GM18519 (cell line): ENCODE results near the gene BTN1A1.

Source experiments
- ATAC-seq: cut with Tn5 transposase; IDR thresholded peaks from one replicate; pipeline ENCODE4 v1.9.1; 2021; ENCODE audit warnings: mild to moderate bottlenecking, moderate library complexity; ENCODE audit not compliant: unreplicated experiment, low FRiP score

BTN1A1 gene

DNA sequence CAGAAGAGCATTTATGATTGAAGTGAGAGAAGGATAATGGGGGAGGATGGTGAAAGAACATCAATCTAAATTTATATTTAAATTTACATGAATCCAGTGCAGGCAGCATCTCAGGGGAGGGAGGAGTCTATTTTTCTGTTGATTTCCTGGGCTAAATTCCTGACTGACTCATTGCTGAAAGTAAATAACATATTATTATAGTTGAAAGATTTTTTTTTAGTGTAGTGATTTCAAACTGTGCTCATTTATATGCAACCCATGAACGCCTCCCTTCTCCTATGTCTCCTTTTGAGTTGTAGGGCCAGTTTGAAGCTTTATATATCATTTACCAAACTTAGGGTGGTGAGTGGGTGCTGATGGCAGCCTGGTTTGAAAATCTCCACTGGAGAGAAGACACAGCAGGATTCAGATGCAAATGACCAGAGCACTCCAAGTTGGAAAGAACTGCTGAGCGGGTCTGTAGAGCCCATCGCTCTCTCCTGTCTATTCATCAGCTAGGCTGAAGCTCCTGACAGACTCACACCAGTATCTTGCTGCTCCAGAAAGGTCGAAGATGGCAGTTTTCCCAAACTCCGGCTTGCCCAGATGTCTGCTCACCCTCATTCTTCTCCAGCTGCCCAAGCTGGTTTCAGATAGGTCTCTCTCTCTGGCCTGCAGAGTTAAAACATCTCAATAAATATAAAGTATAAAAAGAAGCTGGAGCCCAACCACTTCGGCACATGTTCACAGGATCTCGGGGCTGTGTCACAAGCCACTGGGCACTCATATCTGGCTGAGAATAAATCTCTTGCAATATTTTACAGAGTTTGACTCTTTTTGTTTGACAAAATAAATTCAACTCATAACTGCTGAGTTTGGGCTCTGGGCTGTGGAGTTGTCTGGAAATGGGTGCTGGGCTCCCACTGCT, 24.0 kb upstream of the BTN1A1 start:
- ATAC-seq = no peak

DNA sequence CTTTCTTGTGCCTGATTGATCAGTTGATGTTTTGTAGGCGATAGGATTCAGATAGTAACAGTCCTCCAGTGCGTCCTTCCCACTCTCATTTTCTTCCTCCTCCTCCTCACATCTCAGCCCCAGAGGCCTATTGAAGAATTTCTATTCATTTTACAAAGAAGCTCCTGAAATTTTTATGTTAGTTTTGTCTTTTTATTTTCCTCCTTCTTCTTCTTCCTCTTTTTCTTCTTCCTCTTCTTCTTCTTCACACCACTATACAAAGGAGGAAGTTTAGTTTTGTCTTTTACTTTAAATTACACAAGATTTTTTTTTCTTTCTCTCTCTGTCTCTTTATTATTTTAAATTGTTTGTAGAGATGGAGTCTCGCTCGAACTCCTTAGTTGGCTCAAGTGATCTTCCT, 23.2 kb upstream of the BTN1A1 start:
- ATAC-seq = no peak

DNA sequence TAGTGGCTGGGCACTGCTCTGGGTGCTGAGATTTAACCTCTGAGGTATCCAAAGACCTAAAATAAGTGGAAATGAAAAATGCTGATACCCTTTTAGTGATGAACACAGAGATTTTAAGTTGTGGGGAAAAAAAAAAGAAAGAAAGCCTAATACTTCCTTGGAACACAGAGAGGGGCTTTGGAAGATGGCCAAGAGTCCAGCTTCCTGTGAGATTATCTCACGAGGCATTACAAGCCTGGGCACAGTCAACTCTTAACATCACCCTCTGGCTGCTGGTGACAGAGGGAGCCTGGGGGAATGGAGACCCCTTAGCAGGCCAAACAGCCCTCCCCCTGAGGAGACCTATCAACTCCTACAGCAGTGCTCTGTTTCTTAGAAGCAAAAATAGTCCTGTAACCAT, 22.7 kb upstream of the BTN1A1 start:
- ATAC-seq = no peak

DNA sequence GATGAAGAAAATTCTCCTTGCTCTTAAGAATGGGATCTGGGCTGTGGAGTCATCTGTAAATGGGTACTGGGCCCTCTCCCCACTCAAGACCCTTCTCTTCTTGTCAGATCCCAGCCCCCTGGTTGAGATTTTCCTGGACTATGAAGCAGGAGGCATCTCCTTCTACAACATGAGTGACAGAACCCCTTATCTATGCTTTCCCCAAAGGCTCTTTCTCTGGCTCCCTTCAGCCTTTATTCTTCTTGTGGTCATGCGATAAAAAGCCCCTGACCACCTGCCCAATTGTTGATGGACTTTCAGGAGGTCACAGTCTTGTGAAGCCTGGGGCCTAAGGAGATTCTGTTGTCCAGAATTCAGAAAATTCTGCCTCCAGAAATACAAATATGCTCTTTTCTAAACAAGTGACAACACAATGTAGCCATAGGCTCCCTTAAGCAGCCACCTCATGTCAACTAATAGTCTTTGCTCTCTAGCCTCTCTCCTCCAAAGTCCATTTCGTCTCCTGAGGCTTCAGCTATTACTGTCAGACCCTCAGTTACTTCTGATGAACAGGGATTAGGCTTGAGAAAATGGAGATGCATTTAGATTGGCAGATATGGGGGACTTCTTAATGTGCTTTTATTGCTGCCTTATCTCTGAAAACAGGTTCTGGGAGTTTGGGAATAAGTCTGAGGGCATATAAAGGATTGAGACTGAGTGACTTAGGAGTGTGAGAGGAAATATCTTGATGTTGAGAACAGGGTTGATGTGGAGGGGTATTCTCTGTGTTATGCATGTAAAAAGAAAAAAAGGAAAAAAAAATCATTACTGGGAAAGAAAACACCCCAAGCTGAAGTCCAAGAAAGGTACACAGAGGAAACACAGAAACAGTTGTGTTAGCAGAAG, 21.8 kb upstream of the BTN1A1 start:
- no peak for ATAC-seq

DNA sequence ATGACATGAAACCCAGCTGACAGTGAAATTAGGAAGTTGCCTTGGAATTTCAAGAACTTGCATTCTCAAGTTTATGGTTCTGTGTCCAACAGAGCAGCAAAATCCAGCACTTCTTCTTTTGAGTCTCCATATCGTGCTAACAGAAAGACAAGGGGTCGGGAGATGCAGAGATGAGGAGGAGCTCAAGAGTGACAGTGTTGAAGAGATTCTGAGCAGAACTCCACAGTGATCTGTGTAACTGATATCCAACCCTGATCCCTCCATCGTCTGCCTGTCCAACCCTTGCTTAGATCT, 21.2 kb upstream of the BTN1A1 start:
- ATAC-seq = no peak

DNA sequence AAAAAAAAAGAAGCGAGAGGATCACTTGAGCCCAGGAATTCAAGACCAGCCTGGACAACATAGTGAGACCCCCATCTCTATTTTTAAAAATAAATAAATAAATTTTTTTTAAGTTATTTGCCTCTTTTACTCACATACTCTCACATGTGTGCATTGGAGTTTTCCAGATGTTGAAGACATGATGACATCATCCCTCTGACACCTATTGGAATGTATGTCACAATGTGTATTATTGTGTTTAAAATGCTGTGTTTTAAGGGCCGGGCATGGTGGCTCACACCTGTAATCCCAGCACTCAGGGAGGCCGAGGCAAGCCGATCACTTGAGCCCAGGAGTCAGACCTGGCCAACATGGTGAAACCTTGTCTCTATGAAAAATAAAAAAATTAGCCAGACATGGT, 17.8 kb upstream of the BTN1A1 start:
- ATAC-seq = no peak

DNA sequence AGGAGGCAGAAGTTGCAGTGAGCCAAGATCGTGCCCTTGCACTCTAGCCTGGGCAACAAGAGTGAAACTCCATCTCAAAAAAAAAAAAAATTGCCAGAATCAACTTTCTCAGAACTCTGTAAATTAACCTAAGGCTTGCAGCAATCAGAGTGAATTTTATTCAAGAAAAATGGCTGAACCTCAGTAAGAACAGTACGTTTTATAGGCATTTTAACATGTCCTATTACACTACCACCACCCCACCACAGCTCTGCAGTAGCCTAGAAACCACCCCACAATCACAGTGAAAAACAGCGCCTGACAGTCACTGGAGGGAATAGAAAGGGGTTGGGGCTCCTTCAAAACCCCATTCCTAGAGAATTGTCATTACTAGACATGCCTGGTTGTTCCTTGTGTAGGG, 16.4 kb upstream of the BTN1A1 start:
- ATAC-seq = no peak

DNA sequence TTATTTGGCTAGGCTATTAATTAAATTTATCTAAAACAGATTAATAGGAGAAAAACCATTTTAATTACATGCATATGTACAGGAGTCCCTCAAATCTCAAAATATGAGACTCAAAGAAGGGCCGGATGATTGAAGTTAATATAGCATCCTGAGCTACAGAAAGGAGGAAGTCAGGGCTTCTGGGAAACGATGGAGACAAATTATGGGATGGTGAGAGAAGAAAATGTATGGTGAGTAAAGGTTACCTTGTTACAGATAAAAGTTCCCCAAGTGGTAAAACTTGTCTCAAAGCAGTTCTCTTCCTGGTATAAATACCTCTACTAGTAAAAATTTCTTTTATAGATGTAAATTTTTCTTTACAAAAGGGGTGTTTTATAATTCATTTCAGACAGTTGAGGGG, 15.9 kb upstream of the BTN1A1 start:
- no peak for ATAC-seq

DNA sequence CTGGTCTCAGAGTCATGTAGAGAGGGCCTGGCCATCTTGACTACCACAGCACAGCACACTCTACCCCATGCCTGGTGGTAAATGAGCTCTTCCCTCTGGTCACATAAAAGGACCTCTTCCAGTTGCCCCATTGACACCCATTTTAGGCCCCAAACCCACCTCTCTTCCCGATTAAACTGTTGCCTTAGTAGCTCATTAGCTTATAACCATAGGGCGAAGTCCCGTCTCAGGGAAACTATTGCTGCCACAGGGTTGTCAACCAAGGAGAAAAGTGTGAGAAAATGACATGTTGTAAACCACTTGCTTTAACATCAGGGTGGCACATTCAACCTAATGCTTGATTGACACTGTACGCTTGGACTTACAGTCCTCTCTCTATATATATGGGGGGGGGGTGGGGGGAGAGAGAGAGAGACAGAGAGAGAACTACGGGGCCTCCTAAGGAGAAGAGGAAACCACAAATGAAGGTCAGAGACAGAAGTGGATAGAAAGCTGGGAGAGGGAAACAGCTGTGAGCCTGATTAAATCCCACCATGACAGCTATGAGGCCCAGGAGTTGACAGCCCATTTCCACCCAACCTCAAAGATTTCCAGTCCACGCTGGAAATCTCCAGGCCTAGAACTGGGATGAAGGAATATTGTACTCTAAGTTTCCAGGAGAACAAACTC, 14.9 kb upstream of the BTN1A1 start:
- ATAC-seq = no peak

DNA sequence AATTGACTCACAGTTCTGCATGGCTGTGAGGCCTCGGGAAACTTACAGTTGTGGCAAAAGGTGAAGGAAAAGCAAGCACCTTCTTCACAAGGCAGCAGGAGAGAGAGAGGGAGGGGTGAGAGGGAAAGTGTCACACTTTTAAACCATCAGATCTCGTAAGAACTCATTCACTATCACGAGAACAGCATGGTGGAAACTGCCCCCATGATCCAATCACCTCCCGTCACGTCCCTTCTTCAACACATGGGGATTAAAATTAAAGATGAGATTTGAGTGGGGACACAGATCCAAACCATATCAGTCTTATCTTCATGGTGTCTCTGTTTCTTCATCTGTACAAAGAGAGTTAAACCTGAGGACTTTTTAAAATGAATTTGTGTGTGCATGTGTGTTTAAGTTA, 13.7 kb upstream of the BTN1A1 start:
- ATAC-seq = no peak

DNA sequence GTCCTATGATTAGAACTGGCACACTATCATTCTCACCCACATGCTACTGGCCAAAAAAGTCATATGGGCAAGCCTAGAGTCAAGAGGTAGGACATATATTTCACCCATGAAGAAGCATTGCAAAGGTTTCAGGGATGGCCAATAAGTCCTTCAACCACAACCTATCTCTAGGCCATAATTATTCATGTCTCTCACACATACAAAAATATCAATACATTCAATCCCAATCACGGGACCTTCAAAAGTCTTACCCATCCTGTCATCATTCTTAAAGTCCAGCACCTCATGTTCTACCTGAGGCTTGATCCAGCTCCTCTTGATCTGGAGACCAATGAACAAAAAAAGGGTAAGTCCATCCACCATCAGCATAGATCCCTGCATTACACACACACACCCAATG, 12.6 kb upstream of the BTN1A1 start:
- ATAC-seq = no peak

DNA sequence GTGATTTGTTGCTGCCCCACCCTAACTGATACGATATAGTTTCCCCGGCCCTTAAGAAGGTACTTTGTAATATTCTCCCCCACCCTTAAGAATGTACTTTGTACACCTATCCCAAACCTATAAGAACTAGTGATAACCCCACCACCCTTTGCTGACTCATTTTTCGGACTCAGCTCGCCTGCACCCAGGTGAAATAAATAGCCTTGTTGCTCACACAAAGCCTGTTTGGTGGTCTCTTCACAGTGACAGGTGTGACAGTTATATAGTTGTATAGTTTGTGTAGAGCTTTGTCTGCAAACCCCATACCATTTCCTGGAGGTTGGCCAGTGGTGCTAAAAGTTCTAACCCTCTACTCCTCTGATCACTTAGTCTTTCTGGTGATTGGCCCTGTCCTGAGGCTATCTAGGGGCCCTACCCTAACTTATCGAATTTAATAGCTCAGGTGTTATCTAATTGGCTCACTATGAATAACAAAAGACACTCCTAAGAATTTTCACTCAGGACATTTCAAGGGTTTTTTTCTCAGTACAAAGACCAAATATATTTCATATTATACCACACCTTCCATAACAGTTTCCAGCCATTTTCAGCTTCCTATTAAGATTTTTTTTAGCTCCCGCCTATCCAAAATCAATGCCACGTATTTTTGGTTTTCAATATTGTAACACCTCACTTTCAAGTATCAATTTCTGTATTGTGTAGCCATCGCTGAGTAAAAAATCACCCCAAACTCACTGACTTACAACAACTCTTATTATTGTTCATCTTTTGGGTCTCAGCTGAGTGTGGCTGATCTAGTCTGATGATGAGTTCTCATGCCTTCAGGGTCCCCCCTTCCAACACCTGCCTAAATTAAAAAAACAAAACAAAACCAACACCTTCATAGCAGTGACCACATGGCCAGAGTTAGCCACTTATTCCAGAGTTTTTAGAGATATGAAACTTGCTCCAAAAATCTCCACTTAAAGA, 9.8 kb upstream of the BTN1A1 start:
- ATAC-seq = no peak

DNA sequence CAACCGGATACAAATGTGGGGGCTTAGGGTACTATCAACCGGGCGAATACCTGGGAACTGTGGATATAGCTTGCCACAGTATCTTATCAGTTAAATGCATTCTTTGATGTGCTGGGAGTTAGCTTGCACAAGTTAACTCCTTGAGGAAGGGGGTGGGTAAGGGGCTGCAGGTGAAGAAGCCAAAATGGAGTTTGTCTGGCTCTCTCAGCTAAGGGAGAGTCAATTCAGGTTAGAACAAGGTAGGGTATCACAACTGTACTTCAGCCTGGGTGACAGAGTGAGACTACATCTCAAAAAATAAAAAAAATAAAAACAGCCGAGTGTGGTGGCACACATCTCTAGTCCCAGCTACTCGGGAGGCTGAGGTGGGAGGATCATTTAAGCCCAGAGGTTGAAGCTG, 8.5 kb upstream of the BTN1A1 start:
- no peak for ATAC-seq

DNA sequence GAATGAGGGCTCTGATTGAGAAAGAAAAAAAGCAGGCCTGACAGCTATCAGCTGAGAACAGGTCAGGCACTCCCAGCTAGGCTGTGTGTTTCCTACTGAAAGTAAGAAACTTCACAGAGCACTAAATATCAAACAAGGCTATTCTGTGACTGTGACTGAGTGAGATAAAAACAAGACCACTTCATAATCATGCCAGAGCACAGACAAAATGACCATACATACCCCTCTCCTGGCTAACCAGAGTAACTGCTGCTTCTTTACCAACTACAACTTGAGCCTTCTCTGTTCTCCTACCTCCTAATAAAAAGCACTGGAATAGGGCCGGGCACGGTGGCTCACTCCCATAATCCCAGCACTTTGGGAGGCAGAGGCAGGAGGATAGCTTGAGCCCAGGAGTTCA, 6.8 kb upstream of the BTN1A1 start:
- no peak for ATAC-seq

DNA sequence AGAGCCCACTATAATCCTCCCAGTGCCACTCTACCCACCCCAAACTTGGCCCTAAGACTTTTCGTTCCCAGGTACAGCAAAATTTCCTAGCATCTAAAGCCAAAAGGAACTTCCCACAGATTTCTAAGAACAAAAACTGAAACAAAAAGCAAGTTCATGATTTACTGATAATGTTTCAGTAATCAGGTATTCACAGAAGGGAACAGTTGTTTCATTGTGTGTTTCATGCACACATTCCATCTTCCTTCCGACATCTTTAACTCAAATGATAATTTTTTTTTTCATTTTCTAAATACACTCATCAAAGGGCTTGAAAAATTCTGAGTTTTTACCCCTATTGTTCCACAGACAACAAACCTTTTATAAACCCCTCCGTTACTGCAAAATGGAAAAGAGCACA, 6.0 kb upstream of the BTN1A1 start:
- no peak for ATAC-seq

DNA sequence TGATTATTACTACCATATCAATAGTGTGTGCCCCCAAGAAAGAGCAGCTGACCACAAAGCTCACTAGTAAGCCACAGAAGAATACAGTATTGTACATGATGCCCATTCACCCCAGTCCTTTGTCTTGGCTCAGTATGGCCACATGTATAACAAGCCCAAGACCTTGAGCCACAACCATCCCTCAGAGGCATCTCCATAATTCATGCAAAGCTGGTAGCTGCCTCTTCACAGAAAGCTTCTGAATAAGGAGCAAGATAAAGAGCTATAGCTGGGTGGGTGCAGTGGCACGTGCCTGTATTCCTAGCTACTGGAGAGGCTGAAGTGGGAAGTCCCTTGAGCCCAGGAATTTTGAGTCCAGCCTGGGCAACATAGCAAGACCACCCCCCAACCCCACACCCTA, 4.8 kb upstream of the BTN1A1 start:
- no peak for ATAC-seq

DNA sequence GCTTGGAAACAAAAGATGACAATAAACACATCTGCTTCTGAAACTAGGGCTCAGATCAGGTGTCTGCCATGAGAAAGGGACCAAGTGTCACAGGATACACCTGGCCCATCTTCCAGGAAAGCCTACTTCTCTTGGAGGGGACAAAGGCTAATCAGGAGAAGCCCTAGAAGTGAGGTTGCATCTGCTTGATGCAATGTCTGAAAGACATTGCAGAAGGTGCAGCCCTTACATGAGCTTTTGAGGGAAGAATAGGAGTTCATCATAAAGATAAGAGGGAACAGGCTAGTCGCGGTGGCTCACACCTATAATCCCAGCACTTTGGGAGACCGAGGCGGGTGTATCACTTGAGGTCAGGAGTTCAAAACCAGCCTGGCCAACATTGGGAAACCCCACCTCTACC, 2.5 kb upstream of the BTN1A1 start:
- no peak for ATAC-seq

DNA sequence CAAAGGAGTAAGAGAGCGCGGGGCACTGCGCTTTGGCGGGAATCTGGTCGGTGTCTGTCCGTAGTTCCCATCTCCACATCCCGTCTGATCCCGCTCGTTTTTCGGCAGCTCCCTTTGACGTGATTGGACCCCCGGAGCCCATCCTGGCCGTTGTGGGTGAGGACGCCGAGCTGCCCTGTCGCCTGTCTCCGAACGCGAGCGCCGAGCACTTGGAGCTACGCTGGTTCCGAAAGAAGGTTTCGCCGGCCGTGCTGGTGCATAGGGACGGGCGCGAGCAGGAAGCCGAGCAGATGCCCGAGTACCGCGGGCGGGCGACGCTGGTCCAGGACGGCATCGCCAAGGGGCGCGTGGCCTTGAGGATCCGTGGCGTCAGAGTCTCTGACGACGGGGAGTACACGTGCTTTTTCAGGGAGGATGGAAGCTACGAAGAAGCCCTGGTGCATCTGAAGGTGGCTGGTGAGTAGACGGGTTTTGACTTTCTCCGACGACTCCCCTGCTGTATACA, 1.4 kb downstream of the BTN1A1 start:
- ATAC-seq = no peak

DNA sequence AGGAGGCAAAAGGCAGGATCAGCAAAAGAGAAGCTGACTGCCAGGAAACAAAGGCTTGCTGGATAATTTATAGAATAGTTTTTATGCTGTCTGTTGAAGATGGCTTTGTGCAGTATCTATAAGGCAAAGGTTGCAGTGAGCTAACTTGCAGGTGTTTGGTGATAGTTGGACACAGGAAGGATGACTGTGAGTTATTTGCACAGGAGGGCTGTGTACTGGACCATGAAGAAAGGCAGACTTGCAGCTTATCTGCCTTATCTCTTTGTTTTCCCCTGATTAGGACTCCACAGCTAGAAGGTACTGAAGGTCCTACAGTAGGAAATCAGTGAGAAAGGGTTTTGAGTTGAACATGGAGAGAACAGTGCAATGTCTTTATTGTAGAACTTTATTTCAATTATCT, 2.1 kb downstream of the BTN1A1 start:
- no peak for ATAC-seq

DNA sequence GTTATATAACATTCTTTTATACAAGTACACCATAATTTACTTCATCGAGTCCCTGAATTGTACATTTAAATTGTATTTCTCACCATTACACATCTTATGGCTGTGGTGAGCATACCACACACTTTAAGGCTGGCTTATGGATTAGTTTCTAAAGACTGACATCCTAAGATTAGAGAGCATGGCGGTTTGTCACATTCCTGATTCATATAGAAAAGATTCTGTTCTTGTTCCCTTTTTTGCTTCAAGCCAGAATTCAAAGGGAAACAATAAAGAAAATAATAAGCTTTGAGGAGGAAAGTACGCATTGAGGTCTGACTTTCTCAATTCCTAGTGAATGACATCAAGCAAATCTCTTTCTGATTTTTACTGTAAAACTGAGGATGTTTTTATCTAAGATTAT, 2.5 kb downstream of the BTN1A1 start:
- no peak for ATAC-seq
